HG02973 (cell line): ENCODE results near the gene ZDHHC11.
"Not testable (repeated sequence)": the region's sequence is repeated elsewhere in the genome, so short reads cannot be mapped to it uniquely, and the experiment has no call there.

Experiments
- ATAC-seq: cut with Tn5 transposase; IDR thresholded peaks from one replicate; pipeline ENCODE4 v1.9.1; 2021; ENCODE audit warnings: moderate library complexity; ENCODE audit not compliant: unreplicated experiment

ZDHHC11 gene

GRCh38 chr5:816176-816575 lies 34.6 kb downstream of the ZDHHC11 start:
- ATAC-seq: no peak

- no peak for ATAC-seq
These were observed 35.3 kb downstream of the ZDHHC11 start for GRCh38 chr5:815449-815848.

- ATAC-seq: not testable (repeated sequence)
These were observed 37.2 kb downstream of the ZDHHC11 start for GRCh38 chr5:813575-813974.

GRCh38 chr5:811384-811783 lies 39.4 kb downstream of the ZDHHC11 start:
- ATAC-seq: not testable (repeated sequence)

- not testable (repeated sequence) for ATAC-seq
These were observed 42.9 kb downstream of the ZDHHC11 start for GRCh38 chr5:807719-808514.

- no peak for ATAC-seq
These were observed 49.3 kb downstream of the ZDHHC11 start for GRCh38 chr5:801472-801871.

- not testable (repeated sequence) for ATAC-seq
These were observed 49.7 kb downstream of the ZDHHC11 start for GRCh38 chr5:801055-801454.

- not testable (repeated sequence) for ATAC-seq
These were observed 52.2 kb downstream of the ZDHHC11 start for GRCh38 chr5:798505-799138.

GRCh38 chr5:797986-798385 lies 52.8 kb downstream of the ZDHHC11 start:
- not testable (repeated sequence) for ATAC-seq

- not testable (repeated sequence) for ATAC-seq
These were observed 54.9 kb downstream of the ZDHHC11 start for GRCh38 chr5:795873-796272.

GRCh38 chr5:794948-795347 lies 55.8 kb downstream of the ZDHHC11 start:
- not testable (repeated sequence) for ATAC-seq

- ATAC-seq: not testable (repeated sequence)
These were observed 62.1 kb downstream of the ZDHHC11 start for GRCh38 chr5:788703-789102.

GRCh38 chr5:787857-788233 lies 62.9 kb downstream of the ZDHHC11 start:
- not testable (repeated sequence) for ATAC-seq

- ATAC-seq: not testable (repeated sequence)
These were observed 63.4 kb downstream of the ZDHHC11 start for GRCh38 chr5:787224-787856.

GRCh38 chr5:785181-785705 lies 65.5 kb downstream of the ZDHHC11 start:
- ATAC-seq: peak; percentile 5

- peak; percentile 50 for ATAC-seq
These were observed 66.2 kb downstream of the ZDHHC11 start, which contains the start of gene ZDHHC11B for GRCh38 chr5:784428-785177. ZDHHC11B (minus strand) TSS chr5:784729; CDS start chr5:766919, 17,810 bp downstream.

- ATAC-seq: not testable (repeated sequence)
These were observed 66.8 kb downstream of the ZDHHC11 start for GRCh38 chr5:783881-784427.

- ATAC-seq: not testable (repeated sequence)
These were observed 67.6 kb downstream of the ZDHHC11 start for GRCh38 chr5:783049-783802.

GRCh38 chr5:782356-782755 lies 68.4 kb downstream of the ZDHHC11 start:
- not testable (repeated sequence) for ATAC-seq

GRCh38 chr5:780571-780970 lies 70.2 kb downstream of the ZDHHC11 start:
- not testable (repeated sequence) for ATAC-seq
